ENCODE measurements around the gene ANO2.
"Not testable (repeated sequence)": the region's sequence is repeated elsewhere in the genome, so short reads cannot be mapped to it uniquely, and the experiment has no call there.

ANO2 gene

DNA sequence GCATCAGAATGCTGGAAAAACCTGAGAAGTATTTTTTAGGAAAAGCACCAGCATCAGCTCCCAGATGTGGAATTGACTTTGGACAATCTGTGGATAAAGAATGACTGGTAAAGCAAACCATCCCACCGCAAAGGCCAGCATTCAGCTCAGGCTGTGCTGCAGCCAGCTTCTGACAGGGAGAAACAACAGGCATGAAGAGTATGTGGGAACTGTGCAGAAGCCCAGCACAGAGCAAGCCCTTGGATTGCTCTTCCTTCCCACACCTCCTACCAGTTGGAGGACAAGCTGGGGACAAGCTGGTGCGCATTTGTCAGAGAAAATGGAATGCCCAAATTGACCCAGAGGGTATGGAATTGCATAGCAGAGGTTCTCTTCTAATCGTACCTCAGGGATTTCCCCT lies 228.1 kb downstream of the ANO2 start:
- DNase-seq: no peak

DNA sequence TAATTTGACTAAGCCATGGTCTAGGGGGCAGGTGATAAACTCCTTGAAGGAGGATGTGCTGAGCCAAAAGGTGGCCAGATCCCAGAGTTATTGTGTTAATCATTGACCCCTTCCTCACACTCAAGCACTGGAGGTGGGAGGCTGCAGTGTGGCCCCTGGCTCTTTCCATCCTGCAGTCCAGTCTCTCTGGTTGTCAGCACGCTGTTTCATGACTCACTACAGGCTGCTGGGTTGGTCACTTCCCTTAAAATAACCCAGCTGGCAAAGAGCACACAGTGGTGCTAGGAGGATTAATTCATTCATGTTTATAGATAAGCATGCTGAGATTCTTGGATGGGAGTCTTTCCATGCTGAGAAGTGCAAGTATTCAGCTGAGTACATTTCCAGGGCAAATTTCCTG lies 228.9 kb downstream of the ANO2 start:
- no peak for DNase-seq

DNA sequence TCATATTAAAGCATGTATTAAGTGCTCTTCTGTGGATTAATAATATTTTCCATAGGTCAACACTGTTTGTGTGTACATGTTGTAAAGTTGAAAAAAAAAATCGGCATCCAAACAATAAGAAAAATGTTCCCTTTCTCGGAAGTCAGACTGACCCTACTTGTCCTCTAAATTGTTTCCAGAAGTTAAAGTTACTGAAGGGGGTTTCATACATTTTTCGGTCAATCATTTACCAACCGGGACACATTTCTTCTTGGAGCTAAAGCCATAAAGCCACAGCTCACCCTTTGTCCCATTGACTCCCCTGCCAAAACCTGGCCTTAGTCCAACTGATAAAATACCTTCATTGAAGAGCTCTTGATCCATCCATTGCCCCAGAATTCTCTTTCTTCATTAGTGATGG lies 230.0 kb downstream of the ANO2 start:
- DNase-seq: no peak

DNA sequence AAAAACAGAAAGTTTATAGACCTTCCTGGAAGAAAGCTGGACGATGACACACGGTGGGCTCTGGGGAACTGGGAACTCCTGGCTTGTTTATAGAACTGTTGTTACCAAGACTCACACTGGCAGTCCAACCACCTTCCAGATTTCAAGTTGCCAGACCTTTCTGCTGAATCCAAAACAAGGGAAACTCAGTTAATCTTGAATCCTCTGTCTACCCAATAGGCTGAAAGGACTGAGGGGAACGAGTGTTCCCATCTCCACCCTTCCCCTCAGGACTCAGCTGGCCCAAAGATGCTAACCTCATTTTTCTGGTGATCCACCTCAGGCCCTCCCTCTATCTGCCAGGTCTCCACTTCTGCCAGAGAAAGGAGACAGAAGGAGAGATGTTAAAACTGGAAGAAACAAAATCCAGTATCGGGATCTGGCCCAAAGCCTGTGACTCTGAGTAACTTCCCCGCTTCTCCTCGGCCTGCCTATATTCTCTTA lies 231.4 kb downstream of the ANO2 start:
- no peak for DNase-seq

DNA sequence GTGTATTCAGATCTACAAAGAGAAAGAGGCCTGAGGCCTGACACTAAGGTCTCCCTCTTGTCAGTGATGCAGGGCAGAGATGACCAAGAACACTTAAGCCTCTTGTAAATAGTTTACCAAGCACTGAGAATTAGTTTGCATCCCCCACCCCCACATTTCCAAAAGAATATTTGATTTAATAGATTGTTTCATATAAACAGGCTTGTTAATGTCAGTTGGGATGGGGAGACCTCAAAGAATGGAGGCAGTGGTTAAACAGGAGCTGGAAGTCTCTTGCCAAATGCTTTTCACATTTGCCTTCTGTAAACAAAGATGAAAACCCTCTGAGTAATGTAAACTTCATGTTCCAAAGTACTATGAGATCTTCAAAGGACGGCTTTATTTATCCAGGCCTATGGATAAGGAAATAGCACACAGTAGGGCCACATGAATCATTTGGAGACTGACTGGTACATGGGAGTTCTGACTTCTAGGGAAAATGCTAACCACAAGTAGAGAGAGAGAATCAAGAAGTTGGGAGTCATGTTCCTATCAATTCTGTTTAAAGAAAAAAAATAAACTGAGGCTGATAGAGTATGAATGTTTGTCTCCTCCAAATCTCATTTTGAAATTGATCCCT lies 234.7 kb downstream of the ANO2 start:
- no peak for DNase-seq

DNA sequence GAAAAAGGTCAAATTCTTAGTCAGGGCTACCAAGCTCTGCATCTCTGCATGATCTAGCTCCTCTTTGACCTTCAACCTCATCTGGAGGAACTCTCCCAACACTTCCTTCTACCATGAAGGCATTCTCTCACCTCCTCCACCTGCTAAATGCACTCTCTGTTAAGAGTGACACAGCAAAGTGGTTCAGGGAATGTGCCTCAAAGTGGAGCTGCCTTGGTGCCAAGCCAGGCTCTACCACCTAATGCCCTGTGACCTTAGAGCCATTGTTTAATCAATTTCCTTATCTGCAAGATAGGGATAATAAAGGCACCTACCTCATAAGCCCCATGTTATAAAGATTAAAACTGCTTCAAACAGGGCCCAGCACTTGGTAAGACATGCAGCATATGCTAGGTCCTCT lies 236.7 kb downstream of the ANO2 start:
- no peak for DNase-seq

DNA sequence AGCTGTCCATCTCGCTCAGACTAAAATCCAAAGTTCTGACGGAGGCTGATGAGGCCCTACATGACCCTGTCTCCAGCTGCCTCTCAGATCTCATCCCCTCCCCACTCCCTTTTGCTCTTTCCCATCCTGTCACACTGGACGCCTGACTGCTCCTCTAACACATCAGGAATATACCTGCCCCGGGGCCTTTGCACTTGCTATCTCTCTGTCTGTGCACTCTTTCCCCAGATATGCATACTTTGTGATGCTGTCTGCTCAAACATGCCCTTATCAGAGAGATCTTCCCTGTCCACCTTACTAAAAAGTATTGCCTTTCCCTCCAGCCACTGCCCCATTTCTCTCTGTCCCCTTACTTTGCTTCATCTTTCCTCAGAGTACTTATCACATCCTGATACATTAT lies 238.8 kb downstream of the ANO2 start:
- DNase-seq: no peak

DNA sequence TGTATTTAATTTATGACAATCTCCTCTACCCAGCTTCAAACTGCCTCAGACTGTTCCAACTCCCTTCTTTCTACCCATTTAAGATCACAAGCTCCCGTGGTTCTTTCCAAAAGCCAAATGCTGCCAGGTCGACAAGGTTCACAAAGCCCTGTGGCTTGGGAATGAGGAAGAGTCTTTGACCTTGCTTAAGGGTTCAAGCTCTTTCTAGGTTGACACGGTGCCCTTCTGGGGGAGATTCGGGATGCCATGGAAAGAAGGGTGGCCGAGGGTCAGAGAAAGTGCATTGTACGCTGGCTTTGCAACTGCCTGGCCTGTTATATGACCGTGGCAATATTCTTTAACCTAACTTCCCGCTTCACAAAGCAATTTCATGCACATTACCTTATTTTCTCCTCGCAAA lies 239.3 kb downstream of the ANO2 start:
- no peak for DNase-seq

DNA sequence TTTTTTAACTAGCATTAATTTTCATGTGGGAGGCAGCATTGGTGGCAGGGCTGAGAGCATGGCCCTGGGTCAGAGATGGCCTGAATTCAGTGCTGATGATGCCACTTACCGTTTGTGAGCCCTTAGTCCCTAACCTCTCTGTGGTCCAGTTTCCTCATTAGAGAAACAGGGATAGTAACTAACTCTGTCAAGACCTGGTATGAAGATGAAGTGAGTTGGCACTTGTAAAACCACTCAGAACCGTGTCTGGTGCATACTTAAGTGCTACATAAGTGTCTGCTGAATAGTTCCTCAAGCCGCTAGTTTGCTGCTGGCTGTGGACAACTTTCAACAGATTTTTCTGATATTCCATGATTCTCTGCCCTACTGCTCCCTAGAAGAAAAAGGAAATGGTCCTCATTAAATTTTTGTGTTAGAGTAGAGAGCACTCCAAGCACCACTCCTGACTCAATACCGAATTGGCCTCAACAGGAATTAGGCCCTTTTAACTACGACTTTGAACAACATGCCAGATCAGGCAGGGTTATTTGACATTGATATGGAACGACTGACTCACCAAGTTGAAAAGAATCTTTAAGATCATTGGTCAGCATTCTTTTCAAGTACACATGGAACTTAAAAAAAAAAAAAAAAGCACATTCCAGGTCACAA lies 250.2 kb downstream of the ANO2 start:
- no peak for DNase-seq

DNA sequence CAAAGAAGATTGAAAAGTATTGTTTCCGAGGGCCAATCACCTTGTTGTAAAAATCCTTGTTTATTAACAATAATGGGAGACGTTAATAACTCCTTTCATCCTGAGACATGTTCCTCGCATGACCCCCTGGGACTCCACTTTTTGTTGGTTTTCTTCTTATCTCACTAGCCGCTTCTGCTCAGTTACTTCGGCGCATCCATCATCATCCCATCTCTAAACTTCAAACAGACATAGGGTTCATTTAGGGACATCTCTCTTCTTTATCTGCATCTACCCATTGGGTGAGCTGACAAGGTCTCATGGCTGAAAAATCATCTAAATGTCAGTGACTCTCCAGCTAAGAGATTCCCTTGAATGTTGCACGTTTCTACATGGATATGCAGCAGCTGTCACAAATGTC lies 252.2 kb downstream of the ANO2 start:
- no peak for DNase-seq

DNA sequence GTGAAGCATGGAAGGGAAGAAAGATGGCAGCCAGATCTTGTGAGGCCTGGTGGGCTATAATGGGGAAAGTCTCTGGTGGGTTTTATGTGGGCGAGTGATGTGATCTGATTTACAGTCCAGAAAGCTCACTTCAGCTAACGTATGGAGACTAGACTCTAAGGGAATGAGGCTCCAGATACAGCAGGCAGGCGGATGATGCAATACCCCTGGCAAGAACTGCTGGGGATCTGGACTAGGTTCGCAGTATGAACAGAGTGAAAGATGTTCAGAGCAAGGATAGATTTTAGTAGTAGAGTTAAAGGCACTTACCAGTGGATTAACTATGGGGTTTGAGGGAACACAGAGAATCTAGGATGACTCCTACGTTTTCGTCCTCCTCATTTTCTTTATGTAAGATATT lies 253.1 kb downstream of the ANO2 start:
- DNase-seq: no peak

DNA sequence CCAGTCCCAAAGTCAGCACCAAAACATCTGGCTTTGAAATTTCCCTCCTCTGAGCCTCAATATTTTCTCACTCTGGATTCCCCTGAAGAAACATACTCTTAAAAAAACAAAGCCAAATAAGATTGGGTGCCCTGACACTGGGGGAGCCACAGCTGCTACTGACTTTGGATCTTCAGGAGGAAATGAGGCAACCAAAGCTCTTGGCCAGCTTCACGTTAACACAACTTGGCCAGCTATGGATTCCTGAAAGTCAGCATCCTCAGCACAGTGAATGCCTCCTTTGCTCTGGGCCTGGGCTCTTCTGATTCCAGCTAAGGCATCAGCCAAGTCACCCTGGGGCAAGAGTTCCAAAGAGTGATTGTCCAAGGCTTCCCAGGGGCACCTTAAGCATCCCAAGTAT lies 254.8 kb downstream of the ANO2 start:
- DNase-seq: no peak

DNA sequence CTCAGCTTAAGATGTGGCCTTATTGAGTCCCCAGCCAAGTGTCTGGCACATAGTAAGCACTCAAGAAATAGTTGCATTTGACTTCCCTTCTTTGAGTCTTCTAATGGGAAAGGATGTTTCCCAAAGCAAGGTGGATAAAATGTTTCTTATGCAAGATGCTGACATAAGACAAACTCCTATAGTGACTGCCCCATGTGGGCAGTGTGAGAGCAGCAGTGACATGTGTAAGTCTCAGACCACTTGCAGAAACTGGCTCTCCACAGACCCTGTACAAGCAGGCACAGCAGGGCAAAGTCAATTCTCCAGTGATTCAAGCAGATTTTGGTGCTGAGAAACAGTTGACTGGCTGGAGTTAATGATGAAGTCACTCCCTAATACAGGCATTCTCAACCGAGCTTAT lies 255.3 kb downstream of the ANO2 start:
- DNase-seq: no peak

DNA sequence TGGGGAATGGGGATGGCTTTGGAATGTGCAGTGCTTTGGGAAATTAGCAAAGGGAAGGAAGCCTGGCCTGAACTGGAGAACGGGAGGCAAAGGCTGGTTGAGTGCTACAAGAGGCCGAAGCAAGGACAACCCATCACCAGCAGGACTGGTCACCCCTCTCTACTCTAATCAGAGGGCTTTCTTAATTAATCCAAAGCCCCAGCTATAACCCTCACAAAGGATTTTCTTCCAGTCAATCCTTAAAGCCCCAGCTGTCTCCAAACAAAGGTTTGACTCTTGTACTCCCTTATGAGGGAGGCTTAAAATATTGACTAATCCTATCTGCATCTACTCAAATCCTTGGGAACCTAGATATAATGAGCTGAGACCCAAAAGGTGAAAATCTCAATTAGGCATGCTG lies 256.8 kb downstream of the ANO2 start:
- DNase-seq: no peak

DNA sequence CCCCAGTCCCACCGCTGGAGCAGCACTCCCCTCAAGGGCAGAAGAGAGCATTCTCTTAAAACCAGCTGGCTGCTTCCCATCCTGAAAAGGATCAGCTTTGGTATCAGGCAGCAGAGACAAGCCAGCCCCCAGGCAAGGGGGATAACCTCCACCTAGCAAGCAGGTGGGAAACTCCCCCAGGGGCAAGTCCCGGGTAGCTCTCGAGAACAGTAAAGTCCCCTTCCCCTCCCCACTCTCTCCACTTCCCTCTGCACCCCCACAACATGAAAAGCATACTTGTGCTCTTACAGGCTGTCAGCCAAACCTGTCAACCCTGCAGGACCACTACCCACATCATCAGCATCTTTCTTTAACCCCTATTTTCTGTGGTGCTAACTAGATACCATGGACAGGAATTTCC lies 259.1 kb downstream of the ANO2 start:
- no peak for DNase-seq

DNA sequence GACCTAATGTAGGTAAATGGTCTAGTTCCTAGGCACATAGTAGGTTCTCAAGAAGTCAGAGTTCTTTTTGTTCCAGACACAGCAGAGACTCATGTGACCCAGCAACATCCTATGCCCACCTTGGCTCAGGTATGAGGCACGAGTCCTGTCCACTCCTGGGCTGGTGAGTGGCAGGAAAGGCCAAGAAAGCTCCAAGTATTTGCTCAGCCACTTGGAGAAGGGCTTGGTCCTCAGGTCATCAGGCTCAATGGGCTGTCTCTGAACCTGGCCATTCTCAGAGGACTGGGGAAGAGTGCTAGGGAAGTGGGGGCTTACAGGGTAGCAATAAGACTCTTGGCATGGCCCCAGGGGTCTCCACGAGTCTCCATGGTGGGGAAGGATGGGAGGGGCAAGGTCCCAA lies 260.1 kb downstream of the ANO2 start:
- DNase-seq: no peak

DNA sequence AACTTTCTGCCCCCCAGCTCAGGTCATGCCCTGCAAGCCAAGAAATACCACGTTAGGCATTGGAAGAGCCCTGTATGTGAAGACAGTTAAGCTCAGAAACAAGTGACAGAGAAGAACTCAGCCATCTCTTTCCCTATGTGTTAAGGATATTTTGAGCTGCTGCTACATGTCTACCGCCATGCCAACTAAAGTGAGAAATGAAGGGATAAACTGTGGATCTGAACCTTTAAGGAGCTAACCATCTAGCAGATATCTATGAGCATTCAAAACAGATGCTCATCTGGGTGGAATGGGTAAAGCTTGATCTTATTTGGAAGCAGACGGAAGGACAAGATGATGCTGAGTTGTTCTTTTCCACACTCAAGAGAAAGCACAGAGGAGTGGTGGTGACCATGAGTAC lies 262.5 kb downstream of the ANO2 start:
- DNase-seq: no peak

DNA sequence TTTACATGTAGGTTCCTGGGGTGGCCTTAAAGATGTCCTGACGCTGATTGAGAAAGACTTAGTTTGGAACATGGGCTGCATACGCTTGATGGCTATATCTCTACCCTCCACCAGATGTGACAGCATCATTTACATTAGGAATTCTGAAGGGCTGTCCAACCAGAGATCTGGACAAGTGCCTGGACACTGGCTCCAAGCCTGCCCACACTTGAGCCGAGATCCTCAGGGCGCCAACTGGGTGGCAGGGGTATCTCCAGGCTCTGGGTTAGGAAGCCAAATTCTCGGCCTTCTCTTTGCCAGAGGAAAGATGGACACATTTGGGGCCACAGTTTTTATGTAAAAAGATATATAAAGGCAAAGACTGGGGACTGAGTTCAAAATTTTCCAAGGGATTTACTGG lies 266.9 kb downstream of the ANO2 start:
- no peak for DNase-seq

DNA sequence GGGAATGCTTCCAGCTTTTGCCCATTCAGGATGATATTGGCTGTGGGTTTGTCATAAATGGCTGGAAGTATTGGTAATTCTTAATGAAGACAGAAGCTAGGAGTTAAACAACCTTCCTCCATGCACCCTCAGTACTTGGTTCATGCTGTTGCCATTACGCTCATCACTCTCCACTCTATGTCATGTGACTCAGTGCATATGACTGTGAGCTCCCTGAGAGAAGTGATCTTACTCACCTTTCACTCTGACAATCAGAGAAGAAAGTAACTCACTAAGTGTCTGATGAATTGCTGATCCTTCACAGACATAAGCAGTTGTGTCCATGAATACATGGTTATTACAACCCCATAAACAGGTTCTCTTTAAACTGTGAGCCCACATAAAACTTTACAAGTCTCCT lies 275.4 kb downstream of the ANO2 start:
- not testable (repeated sequence) for DNase-seq

DNA sequence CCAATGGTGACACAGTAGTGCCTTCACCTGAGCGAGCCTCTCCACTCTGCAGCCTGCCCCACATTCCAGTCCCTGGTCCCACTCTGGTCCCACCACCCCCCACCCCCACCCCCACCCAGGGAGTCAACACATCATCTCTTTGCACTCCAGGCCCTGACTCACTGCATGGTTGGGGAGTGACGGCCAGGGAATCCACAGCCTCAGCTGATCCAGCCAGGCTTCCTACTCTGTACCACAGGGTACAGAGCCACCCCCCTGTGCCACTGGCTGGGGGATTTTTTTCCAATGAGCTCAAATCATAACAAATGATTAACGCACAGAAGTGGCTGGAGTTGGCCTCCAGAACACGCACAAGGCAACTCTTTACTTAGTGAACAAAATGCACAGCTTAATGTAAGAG lies 279.4 kb downstream of the ANO2 start:
- DNase-seq: no peak

DNA sequence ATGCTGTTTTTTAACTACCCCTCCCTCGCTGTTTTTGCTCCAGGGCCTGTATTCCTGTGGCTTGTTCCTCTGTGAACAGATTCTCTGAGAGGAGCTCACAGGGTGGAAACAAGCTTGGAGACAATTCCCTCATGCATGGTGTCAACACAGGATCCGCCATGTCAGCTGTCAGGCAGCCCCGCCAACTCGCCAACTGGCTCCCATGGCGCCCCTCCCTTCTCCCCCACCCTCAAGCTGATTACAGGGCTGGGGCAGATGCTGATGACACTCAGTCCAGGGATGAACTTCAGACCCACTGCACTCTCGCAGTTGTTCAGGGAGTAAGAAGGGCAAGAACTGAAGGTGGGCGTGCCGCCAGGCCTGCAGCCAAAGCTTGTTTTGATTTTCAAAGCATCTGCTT lies 283.2 kb downstream of the ANO2 start:
- no peak for DNase-seq

DNA sequence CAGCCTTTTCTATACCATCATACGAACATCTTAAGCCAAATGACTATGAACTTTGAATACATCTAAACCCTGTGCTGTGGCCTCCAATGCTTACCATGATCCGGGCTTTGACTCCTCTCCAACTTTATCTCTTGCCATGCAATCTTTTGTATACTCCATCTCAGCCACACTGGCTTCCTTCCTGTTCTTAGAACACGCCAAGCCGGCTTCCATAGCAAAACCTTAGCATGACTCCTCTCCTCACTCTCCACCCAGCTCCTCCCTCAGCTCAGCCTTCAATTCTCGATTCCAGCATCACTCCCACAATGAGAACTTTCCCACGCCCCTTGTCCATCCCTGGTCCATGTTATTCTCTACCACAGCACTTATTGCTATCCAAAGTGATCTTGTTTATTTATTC lies 284.8 kb downstream of the ANO2 start:
- no peak for DNase-seq

DNA sequence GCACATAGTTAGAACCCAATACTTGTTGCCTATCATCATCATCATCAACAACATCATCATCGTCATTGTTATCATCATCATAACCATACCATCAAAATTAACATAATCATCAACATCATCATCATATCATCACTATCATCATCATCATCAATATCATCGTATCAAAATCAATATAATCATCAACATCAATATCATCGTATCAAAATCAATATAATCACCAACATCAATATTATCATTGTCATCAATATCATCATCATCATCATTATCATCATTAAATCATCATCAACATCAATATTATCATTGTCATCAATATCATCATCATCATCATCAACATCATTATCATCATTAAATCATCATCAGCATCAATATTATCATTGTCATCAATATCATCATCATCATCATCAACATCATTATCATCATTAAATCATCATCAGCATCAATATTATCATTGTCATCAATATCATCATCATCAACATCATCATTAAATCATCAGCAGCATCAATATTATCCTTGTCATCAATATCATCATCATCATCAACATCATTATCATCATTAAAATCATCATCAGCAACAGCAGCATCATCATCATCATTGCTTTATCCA lies 286.6 kb downstream of the ANO2 start:
- not testable (repeated sequence) for DNase-seq

DNA sequence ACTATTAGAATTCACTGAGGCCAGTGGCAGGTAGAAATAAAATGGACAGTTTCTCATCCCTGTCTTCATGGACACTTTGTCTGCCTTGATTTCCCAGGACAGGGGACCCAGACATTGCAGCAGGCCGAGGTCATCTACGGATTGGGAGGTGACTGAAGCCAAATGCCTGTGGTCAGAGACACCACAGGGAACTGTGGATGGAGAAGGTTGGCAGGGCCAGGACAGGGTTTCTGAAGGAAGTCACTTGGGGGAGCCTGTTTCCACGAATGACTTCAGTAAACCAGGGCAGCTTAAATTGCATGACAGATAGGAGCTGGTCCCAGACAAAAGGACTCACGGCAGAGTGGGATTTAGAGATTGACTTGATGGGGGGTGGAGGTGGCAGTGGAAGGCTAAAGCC lies 288.2 kb downstream of the ANO2 start:
- no peak for DNase-seq

DNA sequence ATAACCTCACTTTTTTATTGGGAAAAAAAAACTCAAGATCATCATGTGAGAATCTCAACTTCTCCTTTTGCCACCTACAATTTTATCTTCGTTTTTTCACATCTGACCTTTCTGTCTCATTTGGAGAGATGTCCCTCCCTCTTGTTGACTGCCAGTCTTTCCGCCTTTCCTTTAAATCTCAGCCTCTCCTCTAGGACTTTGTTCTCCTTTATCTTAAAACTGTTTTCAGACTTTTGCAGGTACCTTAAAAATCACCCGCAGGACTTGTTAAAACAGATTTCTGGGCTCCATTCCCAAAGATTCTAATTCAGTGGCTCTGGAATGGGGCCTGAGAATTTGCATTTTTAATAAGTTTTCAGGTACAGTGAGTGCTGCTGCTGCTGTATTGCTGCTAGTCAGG lies 289.9 kb downstream of the ANO2 start:
- DNase-seq: no peak
